GM12878 (cell line): ENCODE measurements around the gene FBLN1. TPM values are rescaled to one million over a fixed set of nuclear protein-coding genes. Genes with fewer than 3 reads are reported as not detected.
"Not testable (repeated sequence)": the region's sequence is repeated elsewhere in the genome, so short reads cannot be mapped to it uniquely, and the experiment has no call there.

Source experiments
- ATAC-seq: fragments of 200-7000 bp; cut with Tn5 transposase; 3 replicates; pipeline ENCODE4 v1.9.1; 2020; ENCODE audit warnings: mild to moderate bottlenecking, moderate library complexity
- BruUV-seq: library from RNA; stranded (reverse); fragments of 400-500 nt; replicated peaks from 2 replicates; lab custom pipeline; 2021; lab: Mats Ljungman, UMichigan
- CTCF ChIA-PET: fragments of 300-600 bp; sonication (Branson Sonifier 250); formaldehyde crosslinking; extraction: SDS; loops from one replicate; lab custom pipeline; 2021; ENCODE audit warnings: inconsistent platforms; lab: Yijun Ruan, JAX
- POLR2A ChIA-PET: fragments of 350-600 bp; formaldehyde crosslinking; extraction: SDS; loops from one replicate; lab custom pipeline; 2021; ENCODE audit warnings: inconsistent platforms; lab: Charles Lee
- RAD21 ChIA-PET: fragments of 300-600 bp; sonication (Branson Sonifier 250); formaldehyde crosslinking; loops from one replicate; lab custom pipeline; 2023; ENCODE audit warnings: antibody characterized with exemption; ENCODE audit not compliant: unreplicated experiment; lab: Charles Lee
- SMC1A ChIA-PET: fragments of 300-600 bp; sonication (Branson Sonifier 250); formaldehyde crosslinking; loops from one replicate; lab custom pipeline; 2023; ENCODE audit not compliant: unreplicated experiment, uncharacterized antibody; lab: Charles Lee
- DNase-seq: peaks from one replicate; pipeline ENCODE4 v3.0.0-alpha.2; 2011; ENCODE audit warnings: low read depth, low spot score
- FAIRE-seq: peaks from 3 replicates; lab custom pipeline; 2011; peaks lifted over from hg19 to GRCh38; lab: Jason Lieb, UNC
- H2AFZ ChIP-seq: 2 replicates; pipeline ENCODE4 v1.6.0; 2011; ENCODE audit warnings: low read depth, low read length, control low read depth; ENCODE audit not compliant: control insufficient read depth
- H3K27ac ChIP-seq: 2 replicates; pipeline ENCODE4 v1.5.1; 2011; ENCODE audit warnings: control low read depth; ENCODE audit not compliant: control insufficient read depth, insufficient read depth
- H3K27me3 ChIP-seq, 2 experiments: replicated peaks in 1 of 2; 2 replicates each; pipeline versions ENCODE4 v1.6.0 to v1.6.1; 2011; ENCODE audit warnings: low read length in 1 of 2; ENCODE audit not compliant: control insufficient read depth in 2 of 2, insufficient read depth in 2 of 2
- H3K36me3 ChIP-seq, 2 experiments: 2 replicates each; pipeline ENCODE4 v1.5.1; 2011; ENCODE audit warnings: low read length in 1 of 2; ENCODE audit not compliant: control insufficient read depth in 2 of 2, insufficient read depth in 2 of 2
- H3K4me1 ChIP-seq: 2 replicates; pipeline ENCODE4 v1.6.1; 2011; ENCODE audit warnings: mild to moderate bottlenecking, low read length, moderate library complexity, mixed read lengths; ENCODE audit not compliant: control insufficient read depth, insufficient read depth
- H3K4me2 ChIP-seq: 2 replicates; pipeline ENCODE4 v1.6.0; 2011; ENCODE audit warnings: control low read depth; ENCODE audit not compliant: control insufficient read depth, insufficient read depth
- H3K4me3 ChIP-seq: fragments of 200-600 bp; sonication (generic); 2 replicates; pipeline ENCODE4 v1.5.1; 2016
- H3K79me2 ChIP-seq: 2 replicates; pipeline ENCODE4 v1.6.0; 2011; ENCODE audit warnings: low read length; ENCODE audit not compliant: control insufficient read depth, insufficient read depth
- H3K9ac ChIP-seq: 2 replicates; pipeline ENCODE4 v1.8.0; 2011; ENCODE audit warnings: low read length, control low read depth, mixed read lengths; ENCODE audit not compliant: control insufficient read depth, insufficient read depth
- H3K9me3 ChIP-seq: replicated peaks from 3 replicates; pipeline ENCODE4 v1.5.1; 2011; ENCODE audit warnings: mild to moderate bottlenecking, low read length; ENCODE audit not compliant: control insufficient read depth, insufficient read depth
- H4K20me1 ChIP-seq: 2 replicates; pipeline ENCODE4 v1.6.0; 2011; ENCODE audit not compliant: control insufficient read depth, insufficient read depth
- JUNB ChIP-seq: IDR thresholded peaks from 2 replicates; pipeline ENCODE4 v1.6.1; 2016; ENCODE audit warnings: antibody characterized with exemption, mild to moderate bottlenecking
- NRF1 ChIP-seq: conservative IDR thresholded peaks from 2 replicates; pipeline ENCODE4 v1.6.1; 2011; ENCODE audit warnings: mild to moderate bottlenecking, low read depth, low read length, improper control_type of control experiment
- RBBP5 ChIP-seq: fragments of 200-600 bp; sonication (generic); conservative IDR thresholded peaks from 2 replicates; pipeline ENCODE4 v1.6.1; 2016
- RELA ChIP-seq: fragments of 450-650 bp; IDR thresholded peaks from 2 replicates; pipeline ENCODE4 v1.8.0; 2014; ENCODE audit warnings: borderline replicate concordance; ENCODE audit not compliant: partially characterized antibody
- STAT3 ChIP-seq: IDR thresholded peaks from 2 replicates; pipeline ENCODE4 v1.6.1; 2011; ENCODE audit warnings: low read depth, low read length, improper control_type of control experiment
- TCF12 ChIP-seq: IDR thresholded peaks from 2 replicates; pipeline ENCODE4 v1.6.1; 2011; ENCODE audit warnings: low read depth, mild to moderate bottlenecking, low read length
- WGBS: methylation state at CpG from one replicate; pipeline ENCODE4 v1.1.6; 2016; ENCODE audit warnings: low lambda C conversion rate; ENCODE audit not compliant: insufficient replicate concordance, insufficient coverage; ENCODE audit errors: missing lambda C conversion rate; 5-methylcytosine and 5-hydroxymethylcytosine counted together
- in situ Hi-C: fragments of 300-500 bp; cut with MboI; formaldehyde crosslinking; loops from 9 replicates; pipeline ENCODE4 v1.14.3; 2018; ENCODE audit warnings: mixed read lengths
- intact Hi-C: fragments of 100-400 bp; cut with micrococcal nuclease; formaldehyde crosslinking; loops from one replicate; pipeline ENCODE4 v1.14.2; 2022; ENCODE audit not compliant: unreplicated experiment
- polyA plus RNA-seq, 11 experiments: library from polyadenylated mRNA; depleted of rRNA in 4 of 11; unstranded in 6 of 11; stranded (reverse) in 5 of 11; fragments of >200 nt; fragmentation: Nextera tagmentation in 4 of 11; fragmentation: Illumina TruSeq in 1 of 11; extraction: Ambion mirVana in 4 of 11; extraction: Trizol in 1 of 11; gene quantifications; 1 replicate in 1 of 11; 2 replicates in 10 of 11; pipeline versions ENCODE4 v1.2.1 to v1.2.3, GENCODE V29; 2011 to 2016; ENCODE audit warnings: inconsistent platforms in 2 of 11, missing spikeins in 2 of 11, low read depth in 1 of 11
- total RNA-seq, 4 experiments: library from RNA; depleted of rRNA in 3 of 4; stranded (reverse); fragments of >200 nt in 3 of 4; fragmentation: Illumina TruSeq in 1 of 4; extraction: Trizol in 1 of 4; gene quantifications; 2 replicates each; pipeline versions ENCODE4 v1.2.1 to v1.2.3, GENCODE V29; 2013 to 2021
- TF ChIP-seq, protein P1 (sequence below): IDR thresholded peaks from 2 replicates; pipeline ENCODE4 v1.6.1; 2012; ENCODE audit warnings: low read depth, low read length, improper control_type of control experiment

FBLN1 gene
- total and polyA plus RNA-seq, 10 of the 15 experiments (the other 5 are each of a cell fraction or from before 2014, with no cell fraction given): 0.20 to 0.51 TPM; not detected in 8

DNA sequence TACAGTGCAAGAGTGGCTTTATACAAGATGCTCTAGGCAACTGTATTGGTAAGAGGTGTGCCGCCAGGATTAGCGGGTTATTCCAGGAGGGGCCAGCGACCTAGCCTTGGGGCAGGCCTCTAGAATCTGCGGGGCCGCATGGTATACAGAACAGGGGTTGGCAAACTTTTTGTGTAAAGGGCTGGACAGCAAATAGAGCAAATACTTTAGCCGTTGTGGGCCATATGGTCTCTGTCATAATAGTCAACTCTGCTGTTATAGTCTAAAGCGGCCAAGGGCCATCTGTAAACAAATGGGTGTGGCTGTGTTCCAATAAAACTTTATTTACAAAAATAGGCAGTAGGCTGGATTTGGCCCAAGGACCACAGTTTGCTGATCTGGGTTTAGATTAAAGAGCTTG lies 32.6 kb downstream of the FBLN1 start:
- SMC1A ChIA-PET: interaction anchor here (1.1 kb wide), 1 partner anchor 23 kb away, joined by 3 read pairs; no protein-coding TSS in a partner anchor
- intact Hi-C loops (no loop called here), in situ Hi-C loops (no loop called here)
- Histone ChIP-seq H3K4me1 (no peaks in the 10 kb centered on the region), H3K27me3 (no peaks in the 10 kb centered on the region; a peak in 3 of 4 replicates), H2AFZ (no peak overlapping the region), H3K9me3 (no peaks in the 10 kb centered on the region), H4K20me1 (no peaks in the 10 kb centered on the region)
- BruUV-seq: no TSS peak
- 53% methylated on average over 7 of the region's 7 CpGs for WGBS
- no peak for FAIRE-seq
- no peak for DNase-seq
- ATAC-seq: no peak
- TF ChIP-seq NRF1: no peak
- no peak for TF ChIP-seq TCF12
- no peak for TF ChIP-seq RBBP5
- no peak for TF ChIP-seq RELA
- no peak for TF ChIP-seq STAT3
- TF ChIP-seq, protein P1, sequence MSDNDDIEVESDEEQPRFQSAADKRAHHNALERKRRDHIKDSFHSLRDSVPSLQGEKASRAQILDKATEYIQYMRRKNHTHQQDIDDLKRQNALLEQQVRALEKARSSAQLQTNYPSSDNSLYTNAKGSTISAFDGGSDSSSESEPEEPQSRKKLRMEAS: no peak
- TF ChIP-seq JUNB: no peak
- TF ChIP-seq, all 136 proteins: peak for 0
- no peak overlapping the region for H3K4me3 ChIP-seq
- CTCF ChIA-PET: no interaction called here
- H3K4me2 ChIP-seq: no peak overlapping the region
- no peak overlapping the region for H3K27ac ChIP-seq
- RAD21 ChIA-PET: no interaction called here
- H3K36me3 ChIP-seq: no peaks in the 10 kb centered on the region
- H3K9ac ChIP-seq: no peak overlapping the region
- POLR2A ChIA-PET: no interaction called here
- no peaks in the 10 kb centered on the region for H3K79me2 ChIP-seq

DNA sequence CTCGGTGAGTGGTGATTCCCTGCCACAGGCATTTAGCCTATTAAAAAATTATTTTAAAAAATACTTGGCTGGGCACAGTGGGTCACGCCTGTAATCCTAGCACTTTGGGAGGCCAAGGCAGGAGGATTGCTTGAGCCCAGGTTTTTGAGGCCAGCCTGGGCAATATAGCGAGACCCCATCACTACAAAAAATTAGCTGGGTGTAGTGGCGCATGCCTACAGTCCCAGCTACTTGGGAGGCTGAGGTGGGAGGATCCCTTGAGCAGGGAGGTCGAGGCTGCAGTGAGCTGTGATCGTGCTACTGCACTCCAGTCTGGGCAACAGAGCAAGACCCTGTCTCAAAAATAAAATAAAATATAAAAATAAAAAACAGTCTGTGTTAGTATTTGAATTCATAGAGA lies 33.2 kb downstream of the FBLN1 start:
- H3K36me3 ChIP-seq, CTCF ChIA-PET, H3K27me3 ChIP-seq, FAIRE-seq, H2AFZ ChIP-seq, ATAC-seq, H3K4me3 ChIP-seq, DNase-seq, H3K9me3 ChIP-seq, H3K27ac ChIP-seq, H3K4me1 ChIP-seq, H3K79me2 ChIP-seq, H4K20me1 ChIP-seq, BruUV-seq, H3K4me2 ChIP-seq, POLR2A ChIA-PET, in situ Hi-C loops, RAD21 ChIA-PET, intact Hi-C loops, H3K9ac ChIP-seq: not testable (repeated sequence)
- 23% methylated on average over 6 of the region's 6 CpGs for WGBS
- SMC1A ChIA-PET: interaction anchor here (1.1 kb wide), 1 partner anchor 24 kb away, joined by 3 read pairs; no protein-coding TSS in a partner anchor
